HL-60 (cell line): Measurements from ENCODE around the gene NMU.

ENCODE experiments used
- CTCF ChIP-seq: IDR thresholded peaks from one replicate; pipeline ENCODE4 v1.5.1; 2011; ENCODE audit warnings: low read length, control low read depth, inconsistent platforms; ENCODE audit not compliant: insufficient read depth
- GABPA ChIP-seq: IDR thresholded peaks from 2 replicates; pipeline ENCODE4 v1.6.1; 2012; ENCODE audit warnings: low read depth
- POLR2AphosphoS5 ChIP-seq: IDR thresholded peaks from 2 replicates; pipeline ENCODE4 v1.6.1; 2012; ENCODE audit warnings: low read depth
- REST ChIP-seq: IDR thresholded peaks from 2 replicates; pipeline ENCODE4 v1.6.1; 2012; ENCODE audit warnings: low read depth; ENCODE audit not compliant: insufficient replicate concordance
- SPI1 ChIP-seq: IDR thresholded peaks from 2 replicates; pipeline ENCODE4 v1.6.1; 2012; ENCODE audit warnings: low read depth, mild to moderate bottlenecking, borderline replicate concordance

GRCh38 chr4:55635741-55636655, at the start of gene NMU:
- TF ChIP-seq CTCF (no peak), POLR2AphosphoS5 (no peak), GABPA (no peak), REST (no peak), SPI1 (no peak)
